Ecto neural progenitor cell (in vitro differentiated cells): ENCODE measurements around the gene LRP1.

Experiments used
- DNase-seq: peaks from one replicate; pipeline ENCODE4 v3.0.0-alpha.2; 2018; ENCODE audit warnings: low spot score

Gene LRP1

DNA sequence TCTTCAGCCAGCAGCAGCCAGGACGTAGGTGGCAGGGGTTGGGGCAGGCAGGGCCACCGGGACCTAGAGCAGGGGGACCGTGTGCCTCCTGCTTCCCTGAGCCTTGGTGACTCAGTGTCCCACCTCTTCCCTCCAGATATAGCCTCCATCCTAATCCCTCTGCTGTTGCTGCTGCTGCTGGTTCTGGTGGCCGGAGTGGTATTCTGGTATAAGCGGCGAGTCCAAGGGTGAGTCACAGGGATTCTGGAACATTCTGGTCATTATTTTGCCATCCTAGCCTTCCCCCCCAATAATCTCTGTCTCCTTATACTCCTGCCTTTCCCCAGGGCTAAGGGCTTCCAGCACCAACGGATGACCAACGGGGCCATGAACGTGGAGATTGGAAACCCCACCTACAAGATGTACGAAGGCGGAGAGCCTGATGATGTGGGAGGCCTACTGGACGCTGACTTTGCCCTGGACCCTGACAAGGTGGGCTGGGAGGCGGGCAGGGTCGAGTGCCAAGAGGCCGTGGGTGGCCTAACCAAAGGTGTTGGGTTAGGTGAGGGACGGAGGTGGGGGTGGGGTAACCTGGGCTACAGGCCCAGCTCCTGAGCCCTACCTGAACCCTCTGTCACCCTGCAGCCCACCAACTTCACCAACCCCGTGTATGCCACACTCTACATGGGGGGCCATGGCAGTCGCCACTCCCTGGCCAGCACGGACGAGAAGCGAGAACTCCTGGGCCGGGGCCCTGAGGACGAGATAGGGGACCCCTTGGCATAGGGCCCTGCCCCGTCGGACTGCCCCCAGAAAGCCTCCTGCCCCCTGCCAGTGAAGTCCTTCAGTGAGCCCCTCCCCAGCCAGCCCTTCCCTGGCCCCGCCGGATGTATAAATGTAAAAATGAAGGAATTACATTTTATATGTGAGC, 83.8 kb downstream of the LRP1 start:
- DNase-seq = no peak

DNA sequence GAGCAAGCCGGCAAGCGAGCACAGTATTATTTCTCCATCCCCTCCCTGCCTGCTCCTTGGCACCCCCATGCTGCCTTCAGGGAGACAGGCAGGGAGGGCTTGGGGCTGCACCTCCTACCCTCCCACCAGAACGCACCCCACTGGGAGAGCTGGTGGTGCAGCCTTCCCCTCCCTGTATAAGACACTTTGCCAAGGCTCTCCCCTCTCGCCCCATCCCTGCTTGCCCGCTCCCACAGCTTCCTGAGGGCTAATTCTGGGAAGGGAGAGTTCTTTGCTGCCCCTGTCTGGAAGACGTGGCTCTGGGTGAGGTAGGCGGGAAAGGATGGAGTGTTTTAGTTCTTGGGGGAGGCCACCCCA, 84.4 kb downstream of the LRP1 start:
- no peak for DNase-seq

DNA sequence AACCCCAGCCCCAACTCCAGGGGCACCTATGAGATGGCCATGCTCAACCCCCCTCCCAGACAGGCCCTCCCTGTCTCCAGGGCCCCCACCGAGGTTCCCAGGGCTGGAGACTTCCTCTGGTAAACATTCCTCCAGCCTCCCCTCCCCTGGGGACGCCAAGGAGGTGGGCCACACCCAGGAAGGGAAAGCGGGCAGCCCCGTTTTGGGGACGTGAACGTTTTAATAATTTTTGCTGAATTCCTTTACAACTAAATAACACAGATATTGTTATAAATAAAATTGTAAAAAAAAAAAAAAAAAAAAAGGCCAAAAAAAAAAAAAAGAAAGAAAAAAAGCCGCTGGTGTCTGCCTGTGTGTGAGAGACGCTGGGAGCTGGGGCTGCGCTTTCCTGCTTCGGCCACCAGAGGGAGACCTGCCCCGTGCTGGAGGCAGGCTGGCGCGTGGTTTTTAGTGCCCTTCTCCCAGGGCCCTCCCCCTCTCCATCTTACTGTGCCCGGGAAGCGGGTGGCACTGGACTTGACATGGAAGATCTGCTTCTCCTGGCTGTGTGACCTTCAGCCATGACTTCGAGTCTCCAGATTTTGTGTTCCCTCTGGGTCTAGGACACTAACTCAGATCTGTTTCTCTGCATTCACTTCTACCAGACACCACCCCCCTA, 84.9 kb downstream of the LRP1 start:
- peak; percentile 92 for DNase-seq

DNA sequence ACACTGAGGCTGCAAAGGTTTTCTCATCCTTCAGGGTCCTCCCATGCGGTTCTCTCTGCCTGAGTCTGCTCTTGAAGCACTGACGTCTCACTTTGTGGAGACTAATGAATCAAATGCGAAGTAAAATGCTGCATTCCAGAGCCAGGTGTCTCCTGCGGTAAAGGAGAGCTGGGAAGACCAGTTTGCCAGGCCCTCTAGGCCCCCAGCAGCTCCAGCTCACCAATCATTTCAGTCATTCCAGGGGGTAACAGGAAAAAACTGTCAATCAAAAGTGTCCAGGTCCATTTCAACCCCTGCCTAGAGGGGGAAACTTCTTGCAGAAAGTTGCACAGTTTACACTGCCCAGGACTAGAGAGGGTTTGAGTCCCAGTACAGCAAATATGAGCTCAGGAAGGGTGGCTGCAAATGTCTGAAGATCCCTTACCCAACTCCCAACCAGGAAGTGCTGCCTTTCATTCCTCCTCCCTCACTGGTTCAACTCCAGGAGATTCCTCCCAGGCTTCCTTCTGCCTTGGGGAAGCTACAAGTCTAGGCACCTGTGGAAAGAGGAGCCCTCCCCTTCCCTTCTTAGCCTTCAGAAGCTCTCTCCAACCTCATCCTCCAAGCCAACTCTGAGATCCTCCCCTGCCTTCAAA, 85.6 kb downstream of the LRP1 start:
- DNase-seq = no peak

DNA sequence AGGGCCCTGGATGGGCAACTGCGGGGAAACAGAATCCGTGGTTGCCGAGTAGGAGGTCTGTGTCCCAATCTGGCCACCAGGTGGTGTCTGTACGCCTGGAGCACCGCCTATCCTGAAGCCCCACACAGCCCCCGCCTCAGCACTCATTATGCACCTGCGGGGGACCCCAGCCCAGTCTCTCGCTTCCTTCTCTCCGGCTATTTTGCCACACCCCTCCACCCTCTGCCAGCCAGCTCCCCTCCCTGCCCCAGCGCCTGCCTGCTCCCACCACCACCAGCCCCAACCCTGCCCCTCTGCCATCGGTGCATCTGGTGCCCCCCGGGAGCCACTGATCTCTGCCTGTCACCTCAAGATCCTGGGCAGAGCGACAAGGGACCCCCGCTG, 86.1 kb downstream of the LRP1 start:
- DNase-seq = peak; percentile 88

DNA sequence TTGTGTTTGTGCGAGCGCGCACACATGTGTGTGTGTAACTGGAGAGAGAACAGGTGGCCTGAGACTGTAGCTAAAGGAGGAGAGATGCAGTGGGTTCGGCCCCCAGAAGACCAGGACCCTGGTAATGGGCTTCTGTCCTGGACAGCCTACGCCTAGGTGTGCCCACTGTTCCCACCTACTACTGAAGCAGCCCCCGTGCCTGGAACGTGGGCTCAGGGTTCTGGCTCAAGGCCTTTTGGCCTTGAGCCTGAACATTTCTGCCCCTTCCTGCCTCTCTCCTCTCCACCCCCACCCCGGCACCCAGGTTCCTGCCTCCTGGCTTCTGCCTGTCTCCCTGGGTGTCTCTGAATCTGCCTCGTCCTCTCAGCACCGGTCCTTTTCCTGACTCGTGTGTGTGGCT, 86.8 kb downstream of the LRP1 start:
- no peak for DNase-seq

DNA sequence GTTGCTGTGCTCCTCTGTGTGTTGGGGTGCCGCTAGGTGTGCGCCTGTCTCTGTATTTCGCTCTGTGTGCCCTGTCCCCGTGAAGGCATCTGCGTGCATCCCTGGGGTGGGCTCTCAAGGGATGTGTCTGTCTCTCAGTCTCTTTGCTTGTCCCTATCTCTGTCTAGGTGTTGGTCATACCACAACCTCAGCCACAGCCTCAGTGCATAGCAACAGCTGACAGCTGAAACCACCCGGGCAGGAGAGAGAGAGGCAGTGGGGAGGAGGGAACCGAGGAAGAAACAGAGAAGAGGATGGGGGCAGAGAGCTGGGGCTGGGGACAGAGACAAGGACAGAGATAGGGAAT, 87.4 kb downstream of the LRP1 start:
- no peak for DNase-seq

DNA sequence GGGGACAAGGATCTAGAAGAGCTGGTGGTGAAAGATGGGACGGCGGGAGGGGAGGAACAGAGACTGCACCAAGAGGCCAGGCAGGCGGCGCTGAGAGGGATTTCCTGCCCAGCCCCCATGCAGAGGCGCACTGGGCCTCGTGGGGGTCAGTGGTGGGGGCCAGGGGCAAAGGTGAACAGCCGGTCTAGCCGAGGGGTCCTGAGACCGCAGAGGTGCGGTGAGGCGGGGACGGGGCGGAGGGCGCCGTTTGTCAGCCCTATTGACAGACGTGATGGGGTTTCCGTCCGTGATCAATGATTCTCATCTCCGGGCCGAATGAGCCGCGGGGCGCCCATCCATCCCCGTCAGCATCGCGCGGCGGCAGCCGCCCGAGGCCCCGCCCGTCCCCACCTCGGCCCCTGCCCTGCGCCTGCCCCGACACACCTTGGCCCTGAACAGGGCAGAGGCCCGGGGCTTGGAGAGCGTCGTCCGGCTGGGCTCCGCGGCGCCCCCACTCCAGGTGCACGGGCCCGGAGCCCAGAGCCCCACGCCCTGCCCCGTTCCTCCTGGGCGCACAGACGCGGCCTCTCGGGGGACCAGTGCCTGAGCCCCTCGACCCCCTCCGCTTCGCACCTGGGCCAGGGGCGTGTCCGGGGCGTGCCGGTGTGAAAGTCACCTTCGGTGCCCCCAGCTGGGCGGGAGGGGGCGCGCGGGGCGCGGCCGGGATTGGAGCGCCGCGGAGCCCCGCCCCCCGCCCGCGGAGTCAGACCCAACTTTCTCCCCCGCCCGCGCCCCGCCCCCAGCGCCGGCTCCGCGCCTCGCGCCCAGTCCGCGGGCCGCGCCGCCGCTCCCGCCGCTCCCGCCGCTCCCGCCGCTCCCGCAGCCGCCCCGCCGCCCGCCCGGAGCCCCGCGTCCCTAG, 88.0 kb downstream of the LRP1 start, which contains the start of gene NXPH4:
Gene NXPH4 (plus strand): TSS at position 781 of the 898 bp plus-strand sequence. CDS start 176 bp downstream, outside the sequence.
- DNase-seq = peak; percentile 75

DNA sequence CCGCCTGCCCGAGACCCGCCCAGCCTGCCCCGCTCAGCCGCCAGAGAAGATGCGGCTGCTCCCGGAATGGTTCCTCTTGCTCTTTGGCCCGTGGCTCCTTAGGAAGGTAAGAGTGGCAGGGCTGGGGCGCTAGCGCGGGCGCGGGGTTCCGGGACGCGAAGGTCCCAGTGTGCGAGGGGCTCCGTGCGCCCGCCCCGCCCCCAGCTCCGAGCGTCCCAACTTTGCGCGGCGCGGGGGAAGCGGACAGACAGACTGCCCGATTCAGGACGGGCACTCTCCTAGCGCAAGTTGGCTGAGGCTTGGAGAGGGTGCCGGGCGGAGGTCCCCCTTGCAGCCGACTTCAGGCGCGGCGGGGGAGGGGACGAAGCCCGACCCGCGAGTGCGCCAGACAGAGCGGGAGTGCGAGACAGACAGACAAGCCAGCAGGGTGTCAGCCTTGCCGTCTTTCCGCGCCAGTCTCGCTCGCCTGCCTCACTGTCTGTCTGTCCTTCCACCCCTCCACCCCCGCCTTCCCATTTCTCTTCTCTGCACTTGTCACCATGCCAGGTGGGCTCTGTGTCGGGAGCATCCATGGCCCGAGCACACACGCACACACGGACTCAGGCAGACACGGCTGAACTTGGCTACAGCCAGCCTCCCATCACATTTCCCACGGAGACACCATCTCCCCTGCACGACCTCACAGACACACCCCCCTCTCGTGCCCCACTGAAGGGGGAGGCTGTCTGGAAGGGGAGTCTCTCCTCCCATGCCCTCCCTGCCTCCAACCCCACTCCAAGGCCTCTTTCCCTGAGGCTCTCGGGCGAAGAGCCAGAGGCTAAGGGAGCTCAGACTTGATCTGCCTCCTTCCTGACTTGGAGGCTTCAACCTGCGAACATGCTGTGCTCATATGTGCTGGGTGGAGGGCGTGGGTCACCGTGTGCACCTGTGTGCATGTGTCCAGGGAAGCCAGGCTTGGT, 88.9 kb downstream of the LRP1 start:
- peak; percentile 63 for DNase-seq

DNA sequence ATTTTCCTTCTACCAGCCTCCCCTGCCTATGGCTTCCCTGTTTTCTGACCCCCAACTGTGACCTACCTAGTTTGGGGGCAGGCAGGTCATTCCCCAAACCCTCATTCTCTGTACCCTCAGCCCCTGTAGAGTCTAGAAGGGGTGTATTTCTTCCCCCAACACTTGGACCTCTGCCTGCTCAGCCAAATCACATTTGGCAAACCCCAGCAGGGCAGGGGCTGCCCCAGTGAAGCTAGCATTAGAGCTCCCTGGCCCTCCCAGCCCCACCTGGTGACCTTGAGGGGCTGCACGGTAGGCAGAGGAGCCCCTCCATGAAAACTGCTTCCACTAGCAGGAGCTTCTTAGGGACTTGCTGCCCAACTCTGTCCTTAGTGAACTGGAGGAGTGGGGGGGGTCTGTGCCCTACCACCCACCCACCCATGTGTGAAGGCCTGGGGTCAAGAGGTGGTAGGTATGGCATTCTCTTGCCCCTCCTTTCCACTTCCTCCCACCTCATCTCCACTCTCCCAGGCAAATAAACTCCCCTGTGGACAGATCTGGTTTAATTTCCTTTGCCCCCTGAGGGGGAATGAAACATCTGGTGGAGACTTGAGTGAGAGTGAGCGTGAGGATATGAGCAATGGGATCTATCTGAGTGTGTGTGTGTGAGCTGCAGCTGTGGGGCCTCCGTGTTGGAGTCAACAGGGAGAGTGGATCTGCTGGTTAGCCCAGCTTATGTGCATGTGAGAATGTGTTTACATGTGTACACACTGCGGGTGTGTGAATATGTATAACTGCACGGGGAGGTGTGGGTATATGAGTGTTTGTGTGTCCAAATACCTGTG, 90.0 kb downstream of the LRP1 start:
- no peak for DNase-seq

DNA sequence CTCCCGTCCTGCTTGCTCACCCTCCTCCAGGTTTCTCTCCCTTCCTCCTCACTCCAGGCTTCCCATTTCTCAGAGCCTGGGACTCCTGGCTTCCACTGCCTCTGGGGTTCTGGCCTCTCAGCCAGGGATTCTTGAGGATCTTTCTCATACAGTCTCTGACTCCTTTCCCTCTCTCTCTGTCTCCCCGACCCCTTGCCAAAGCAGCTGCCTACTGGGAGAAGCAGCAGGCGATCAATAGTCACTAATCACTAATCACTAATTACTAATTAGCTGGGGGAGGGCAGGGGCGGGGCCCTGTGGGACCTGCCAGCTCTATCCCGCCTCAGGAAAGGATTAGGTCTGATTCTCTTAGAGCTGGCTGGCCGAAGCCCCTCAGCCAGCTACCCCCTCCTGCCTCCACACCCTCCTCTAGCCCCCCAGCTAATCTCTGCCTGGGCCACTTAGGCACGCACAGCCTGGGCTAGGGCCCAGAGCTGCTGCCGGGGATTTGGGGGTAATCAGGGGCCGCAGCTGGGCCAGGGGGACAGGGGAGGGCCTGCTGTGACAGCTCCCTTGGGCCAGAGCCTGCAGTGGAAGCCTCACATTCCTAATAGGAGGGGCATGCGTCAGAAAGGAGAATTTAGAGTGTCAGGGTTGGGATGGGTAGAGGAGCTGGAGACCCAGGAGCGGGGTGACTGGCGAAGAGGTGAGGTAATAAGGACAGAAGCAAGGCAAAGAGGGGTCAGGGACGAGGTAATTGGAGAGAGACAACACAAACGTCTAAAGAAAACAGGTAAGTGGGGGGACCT, 91.1 kb downstream of the LRP1 start:
- DNase-seq = peak; percentile 75

DNA sequence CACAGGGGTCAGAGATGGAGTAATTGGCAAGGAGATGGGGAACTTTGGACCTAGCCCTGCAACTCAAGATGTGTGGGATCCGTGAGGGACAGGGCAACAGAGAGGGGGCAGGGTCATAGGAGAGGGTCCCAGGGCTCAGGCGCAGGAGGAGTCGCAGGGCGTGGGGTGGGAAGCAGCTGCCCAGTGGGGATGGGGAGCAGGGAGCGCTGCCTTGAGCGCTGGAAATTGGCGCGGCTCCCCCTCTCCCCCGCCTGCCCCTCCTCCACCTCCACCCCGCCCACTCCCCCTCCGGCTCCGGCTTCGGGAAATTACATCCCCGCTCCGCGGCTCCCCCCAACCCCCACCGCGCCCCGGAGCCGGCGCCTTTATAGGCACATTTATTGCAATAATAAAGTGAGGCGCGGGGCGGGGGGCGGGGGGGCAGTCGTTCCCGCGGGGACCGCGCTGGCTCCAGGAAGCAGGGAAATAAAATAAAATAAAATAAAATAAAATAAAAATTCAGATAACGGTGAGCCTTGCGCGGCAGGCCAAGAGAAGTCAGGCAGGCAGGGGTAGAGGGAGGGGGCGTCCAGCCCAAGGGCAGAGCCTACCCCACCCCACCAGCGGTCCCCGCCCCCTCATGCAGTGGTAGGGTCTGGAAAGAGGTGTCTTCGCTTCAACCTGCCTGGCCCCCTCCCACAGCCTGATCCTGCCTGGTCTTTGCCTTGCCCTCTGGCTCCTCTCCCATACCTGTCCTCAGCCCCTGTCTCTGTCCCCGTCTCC, 91.9 kb downstream of the LRP1 start:
- DNase-seq = peak; percentile 68

DNA sequence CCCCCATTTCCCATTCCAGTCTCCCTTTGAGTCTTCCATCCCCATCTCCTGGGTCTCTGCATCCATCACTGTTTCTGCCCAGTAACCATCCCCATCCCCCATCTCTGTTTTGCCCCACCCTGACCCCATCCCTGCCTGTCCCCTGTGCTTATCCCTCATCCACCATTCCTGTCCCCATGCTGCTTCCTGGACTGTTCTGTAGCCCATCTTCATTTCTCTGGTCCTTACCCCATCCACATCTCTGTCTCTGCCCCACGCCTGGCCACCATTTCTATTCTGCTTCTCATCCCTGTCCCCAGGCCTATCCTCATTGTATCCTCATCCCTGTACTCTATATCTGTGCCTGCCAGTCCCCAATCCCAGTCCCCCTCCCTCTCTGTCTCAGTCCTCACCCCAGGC, 92.5 kb downstream of the LRP1 start:
- no peak for DNase-seq

DNA sequence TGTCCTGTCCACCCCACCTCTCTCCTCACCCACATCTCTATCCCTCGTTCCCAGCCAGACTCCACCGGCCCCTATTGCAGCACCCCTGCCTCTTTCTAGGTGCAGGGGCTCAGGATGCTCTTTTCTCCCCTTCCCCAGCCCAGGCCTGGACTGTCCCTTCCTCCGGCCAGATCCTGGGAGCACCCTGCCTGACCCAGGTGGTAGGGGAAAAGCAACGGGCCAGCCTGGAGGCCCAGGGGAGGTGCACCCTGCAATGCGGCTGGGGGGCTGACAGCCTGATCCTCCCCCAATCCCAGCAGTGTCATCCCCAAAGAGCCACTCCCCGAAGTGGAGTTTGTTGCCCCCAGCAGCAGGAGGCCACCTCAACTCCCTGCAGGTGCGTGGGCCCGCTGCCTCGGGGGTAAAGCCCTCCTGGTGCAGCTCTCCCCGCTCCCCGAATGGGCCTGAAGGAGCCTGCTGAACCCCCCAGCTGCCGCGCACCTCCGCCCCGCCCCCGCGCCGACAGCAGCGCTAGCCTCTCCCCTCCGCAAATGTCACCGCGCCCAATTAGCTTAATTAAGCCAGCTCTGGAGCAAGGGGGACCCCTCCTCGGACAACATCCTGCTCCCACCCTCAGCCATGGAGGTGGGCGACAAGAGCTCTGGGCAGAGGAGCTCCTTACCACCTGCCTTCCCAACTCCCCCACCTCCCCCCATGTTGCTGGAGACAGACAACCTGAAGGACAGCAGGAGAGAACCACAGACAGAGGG, 93.1 kb downstream of the LRP1 start:
- DNase-seq = no peak

DNA sequence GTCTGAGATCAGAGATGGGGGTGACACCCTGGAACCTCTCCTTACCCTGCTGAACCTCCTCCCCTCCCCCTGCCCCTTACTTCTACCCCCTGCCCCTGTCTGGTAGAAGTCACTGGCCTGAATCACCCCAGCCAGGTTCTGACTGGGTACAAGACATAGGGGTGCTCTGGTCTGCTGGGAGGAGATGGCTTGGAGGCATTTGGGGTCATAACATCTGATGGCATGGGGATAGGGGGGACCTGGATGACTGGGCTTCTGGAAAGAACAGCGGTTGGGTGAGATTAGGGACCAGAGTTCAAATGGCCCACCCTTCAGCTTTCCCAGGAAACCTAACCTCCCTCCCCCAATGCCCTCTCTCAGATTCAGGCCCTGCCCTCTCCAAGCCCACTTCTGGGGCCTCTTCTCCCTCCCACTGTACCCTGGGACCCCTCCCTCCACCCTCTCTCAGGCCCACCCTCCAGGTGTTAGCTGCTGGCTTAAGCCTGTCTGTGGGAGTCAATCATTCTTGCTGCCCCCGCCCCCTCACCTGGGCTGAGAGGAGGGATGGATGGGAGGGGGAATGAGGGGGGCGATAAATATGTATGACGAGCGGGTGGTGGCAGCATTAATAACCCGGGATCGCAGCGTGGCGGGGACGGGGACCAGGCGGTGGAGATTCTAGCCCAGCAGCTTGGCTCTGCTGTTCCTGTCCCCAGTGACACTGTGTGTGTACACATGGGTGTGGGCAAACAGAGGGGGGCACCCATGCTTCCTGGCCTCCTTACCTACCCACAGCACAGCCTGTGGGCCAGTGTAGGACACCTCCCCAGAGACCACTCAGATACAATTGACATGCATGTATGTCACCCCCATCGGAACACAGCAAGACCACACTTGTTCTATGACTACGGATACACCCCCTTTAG, 94.3 kb downstream of the LRP1 start:
- DNase-seq = no peak
